ENCODE data around the gene SF3A1.

SF3A1 gene

DNA sequence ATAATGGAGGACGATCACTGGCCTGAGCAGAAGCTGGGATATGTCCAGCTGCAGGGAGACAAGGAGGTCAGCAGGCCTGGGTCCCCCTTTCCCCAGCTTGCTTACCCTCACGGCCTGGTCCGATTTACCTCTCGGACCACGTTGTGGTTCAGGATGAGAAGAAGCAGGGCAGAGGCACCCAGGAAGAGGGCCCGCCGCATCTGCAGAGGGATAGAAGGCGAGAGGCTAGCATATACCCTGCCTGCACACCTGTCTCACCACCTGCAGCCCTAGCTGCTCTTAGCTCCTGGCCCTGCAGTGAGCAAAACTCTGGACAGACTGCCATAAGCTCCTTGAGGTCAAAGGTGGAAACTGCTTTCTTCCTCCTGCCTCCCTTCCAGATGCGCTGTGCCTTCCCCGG is 29.2 kb upstream of the SF3A1 start:
- DNase-seq: no peak

GRCh38 chr22:30383061-30383460 is 26.4 kb upstream of the SF3A1 start:
- DNase-seq: no peak

- DNase-seq: no peak
These were observed 25.6 kb upstream of the SF3A1 start for GRCh38 chr22:30382340-30382739.

GRCh38 chr22:30381264-30381663 is 24.6 kb upstream of the SF3A1 start:
- DNase-seq: no peak

- DNase-seq: no peak
These were observed 23.3 kb upstream of the SF3A1 start for GRCh38 chr22:30380011-30380410.

DNA sequence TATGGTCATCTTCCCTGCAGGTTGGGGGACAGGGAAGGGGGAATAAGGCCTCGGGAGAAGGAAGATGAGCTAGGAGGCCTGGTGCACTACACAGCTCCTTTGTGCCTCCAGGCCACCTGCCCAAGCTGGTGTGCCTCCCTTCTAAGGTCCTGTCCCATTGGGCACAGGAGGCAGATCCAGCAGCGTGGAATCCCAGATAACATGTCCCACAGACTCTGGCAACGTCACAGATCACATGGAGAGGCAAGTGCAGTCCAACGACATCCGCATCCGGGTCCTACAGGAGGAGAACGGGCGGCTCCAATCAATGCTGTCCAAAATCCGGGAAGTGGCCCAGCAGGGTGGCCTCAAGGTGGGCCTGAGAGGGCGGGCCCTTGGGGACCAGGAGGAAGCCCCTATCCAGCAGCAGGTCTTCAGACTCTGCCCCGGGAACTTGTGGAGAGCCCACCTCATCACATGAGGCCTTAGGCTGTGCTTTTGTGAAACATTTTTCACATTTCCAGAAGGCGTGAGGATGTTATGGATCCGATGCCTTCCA is 18.7 kb upstream of the SF3A1 start:
- no peak for DNase-seq

DNA sequence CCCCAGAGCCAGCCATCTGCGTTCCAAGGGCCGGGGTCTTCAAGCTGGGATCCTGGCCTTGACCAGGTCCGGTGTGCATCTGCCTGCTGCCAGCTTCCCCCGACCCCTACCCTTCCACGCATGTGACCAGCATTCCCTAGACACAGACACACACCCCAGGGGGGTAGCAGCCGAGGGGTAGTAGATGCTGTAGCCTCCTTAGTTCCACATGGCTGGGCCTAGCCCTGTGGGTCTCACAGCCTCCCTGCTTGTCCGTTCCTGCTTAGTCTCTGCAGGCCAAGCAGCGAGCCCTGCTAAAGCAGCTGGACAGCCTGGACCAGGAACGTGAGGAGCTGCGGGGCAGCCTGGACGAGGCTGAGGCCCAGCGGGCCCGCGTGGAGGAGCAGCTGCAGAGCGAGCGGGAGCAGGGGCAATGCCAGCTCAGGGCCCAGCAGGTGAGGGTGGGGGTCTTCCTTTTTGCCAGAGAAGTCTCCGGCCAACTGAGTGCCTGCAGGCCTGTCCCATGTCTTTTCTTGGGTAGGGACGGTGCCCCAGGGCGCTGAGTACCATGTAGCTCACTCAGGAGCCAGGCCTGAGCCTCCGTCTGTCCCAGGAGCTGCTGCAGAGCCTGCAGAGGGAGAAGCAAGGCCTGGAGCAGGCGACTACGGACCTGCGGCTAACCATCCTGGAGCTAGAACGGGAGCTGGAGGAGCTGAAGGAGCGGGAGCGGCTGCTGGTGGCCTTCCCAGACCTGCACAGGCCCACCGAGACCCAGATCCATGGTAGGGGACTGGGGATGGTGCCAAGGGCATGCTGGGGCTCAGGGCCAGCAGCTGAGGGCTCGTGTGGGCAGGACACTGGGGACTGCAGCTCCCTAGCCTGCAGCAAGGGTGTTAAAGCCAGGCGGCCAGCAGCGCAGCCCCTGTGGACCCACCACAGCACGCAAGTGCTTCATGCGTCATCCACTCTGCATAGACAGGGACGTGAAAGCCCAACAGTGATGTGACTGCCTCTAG is 16.9 kb upstream of the SF3A1 start:
- no peak for DNase-seq

GRCh38 chr22:30372915-30373314 is 16.2 kb upstream of the SF3A1 start:
- DNase-seq: no peak

DNA sequence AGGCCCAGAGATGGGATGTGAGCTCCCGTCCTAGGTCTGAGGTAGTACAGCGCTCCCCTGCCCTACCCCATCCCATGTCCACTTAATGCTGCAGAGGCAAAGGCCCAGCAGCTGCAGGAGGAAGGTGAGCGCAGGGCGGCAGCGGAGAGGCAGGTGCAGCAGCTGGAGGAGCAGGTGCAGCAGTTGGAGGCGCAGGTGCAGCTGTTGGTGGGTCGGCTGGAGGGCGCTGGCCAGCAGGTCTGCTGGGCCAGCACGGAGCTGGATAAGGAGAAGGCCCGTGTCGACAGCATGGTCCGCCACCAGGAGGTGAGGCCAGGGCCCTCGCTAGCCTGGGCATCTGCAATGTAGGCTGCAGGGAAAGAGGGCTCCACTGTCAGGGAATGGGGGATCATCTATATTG is 15.3 kb upstream of the SF3A1 start:
- no peak for DNase-seq

DNA sequence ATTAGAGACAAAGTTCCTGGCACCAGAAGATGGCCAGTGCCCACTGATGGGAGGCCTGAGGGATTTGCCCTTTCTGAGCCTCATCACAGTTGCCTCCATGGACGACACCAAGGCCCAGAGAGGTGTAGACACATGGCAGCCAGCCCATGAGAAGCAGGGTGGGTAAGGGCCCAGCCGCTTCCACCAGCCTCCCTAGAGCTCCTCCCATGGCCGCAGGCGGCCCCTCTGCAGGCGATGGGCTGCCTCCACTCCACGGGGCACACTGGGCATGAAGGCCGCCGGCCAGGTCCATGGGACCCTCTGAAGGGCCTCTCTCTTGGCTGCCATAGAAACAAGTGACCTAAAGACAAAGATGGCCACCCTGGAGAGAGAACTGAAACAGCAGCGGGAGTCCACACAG is 14.6 kb upstream of the SF3A1 start:
- DNase-seq: no peak

GRCh38 chr22:30370641-30371230 is 14.0 kb upstream of the SF3A1 start:
- DNase-seq: no peak

DNA sequence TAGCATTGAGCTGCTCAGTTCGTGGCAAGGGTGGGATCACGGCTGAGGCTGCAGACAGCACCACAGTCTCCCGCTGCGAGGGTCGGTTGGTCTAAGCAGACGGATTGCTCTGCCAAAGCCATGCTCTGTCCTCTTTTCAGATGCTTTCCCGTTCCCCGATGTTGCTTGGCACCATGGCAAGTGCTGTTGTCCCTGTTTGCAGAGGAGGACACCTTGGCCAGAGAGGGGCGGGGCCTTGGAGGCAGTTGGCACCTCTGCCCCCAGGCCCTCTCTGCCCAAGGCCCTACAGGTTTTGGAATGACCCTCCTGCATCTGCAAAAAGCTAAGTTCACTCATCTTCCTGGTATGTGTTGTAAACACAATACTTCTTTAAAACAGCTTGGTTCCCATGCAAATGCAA is 11.7 kb upstream of the SF3A1 start:
- DNase-seq: no peak

DNA sequence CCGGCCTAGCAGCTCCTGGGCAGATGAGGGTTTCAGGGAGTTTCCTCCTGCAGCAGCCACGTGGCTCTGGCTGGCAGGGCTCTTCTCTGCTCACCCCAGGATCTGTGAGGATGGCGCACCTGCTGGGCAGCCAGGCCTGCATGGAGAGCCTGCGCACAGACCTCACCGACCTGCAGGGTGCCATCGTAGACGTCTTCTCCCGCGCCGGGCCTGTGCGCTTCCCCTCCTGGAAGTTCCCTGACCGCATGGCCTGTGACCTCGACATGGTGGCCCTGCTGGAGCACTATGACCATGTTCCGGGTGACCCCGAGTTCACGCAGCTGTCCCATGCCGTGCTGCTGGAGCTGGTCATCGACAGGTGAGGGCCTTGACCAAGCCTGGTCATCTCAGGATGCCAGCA is 9.2 kb upstream of the SF3A1 start:
- no peak for DNase-seq

DNA sequence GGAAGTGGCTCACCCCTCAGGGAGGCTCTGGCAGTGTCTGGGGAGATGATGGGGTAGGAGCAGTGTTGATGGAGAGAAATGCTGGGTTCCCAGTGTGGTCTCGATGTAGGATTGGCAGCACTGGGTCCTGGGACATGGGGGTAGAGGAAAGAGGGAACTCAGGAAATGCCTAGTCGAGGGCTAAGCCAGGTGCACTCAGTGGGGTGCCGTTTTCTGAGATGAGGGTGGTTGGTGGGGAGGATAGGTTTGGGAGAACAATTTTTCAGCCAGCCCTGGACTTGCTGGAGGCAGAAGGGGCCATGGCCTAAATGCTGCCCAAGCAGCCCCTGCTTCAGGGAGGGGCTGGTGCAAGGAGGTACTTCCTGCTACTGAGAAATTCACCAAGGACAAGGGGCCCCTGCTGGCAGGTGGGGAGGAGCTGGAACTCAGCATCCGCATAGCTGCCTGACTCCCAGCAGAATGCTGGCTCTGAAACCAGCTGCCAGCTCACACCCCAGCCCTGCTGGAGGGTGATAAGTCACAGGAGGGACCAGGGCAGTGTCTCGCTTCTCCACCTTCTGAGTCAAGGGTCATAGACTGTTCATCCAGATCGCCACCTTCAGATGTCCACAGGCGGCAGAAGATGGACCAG is 6.1 kb upstream of the SF3A1 start:
- no peak for DNase-seq

GRCh38 chr22:30361916-30362650 is 5.4 kb upstream of the SF3A1 start:
- no peak for DNase-seq

DNA sequence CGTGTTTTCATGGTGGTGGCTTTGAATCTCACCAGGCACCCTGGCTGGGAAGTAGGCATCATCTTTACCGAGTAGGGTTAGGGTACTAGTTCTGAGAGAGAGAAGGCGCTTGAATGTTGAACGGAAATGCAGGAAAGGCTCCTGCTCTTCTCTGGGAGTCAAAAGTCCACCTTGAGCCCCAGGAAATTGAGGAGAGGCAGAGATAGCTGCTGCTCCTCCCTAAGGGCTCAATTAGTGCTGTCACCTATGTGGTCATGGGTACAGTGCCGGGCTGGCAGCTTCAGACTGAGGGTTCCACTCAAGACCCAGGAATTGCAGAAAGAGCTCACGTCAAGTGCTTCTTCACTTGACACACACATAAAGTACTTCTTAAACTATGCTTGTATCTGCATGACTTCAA is 1.8 kb upstream of the SF3A1 start:
- DNase-seq: no peak

DNA sequence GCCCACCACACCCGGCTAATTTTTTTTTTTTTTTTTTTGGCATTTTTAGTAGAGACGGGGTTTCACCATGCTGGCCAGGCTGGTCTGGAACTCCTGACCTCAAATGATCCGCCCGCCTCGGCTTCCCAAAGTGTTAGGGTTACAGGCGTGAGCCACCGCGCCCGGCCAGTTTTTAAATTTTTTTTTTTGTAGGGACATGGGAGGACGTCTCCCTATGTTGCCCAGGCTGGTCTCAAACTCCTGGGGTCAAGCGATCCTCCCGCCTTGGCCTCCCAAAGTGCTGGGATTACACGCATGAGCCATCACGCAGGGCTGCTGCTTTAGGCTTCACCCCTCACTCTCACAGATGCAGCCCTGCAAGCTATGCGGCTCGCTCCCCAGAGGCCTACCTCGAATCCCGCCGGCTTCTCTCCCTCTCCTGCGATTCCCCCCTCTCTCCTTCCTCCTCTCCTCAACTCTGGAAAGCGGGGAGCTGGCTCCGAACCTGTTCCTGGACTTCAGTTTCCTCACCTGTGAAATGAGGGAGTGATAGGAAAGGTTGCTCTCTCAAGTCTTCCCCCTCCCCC is 1.0 kb upstream of the SF3A1 start:
- DNase-seq: no peak

GRCh38 chr22:30357236-30357570 is 509 bp upstream of the SF3A1 start:
- DNase-seq: no peak

GRCh38 chr22:30354644-30355043 is 2.0 kb downstream of the SF3A1 start:
- DNase-seq: no peak

- DNase-seq: no peak
These were observed 5.5 kb downstream of the SF3A1 start for GRCh38 chr22:30351226-30351625.

- DNase-seq: no peak
These were observed 7.9 kb downstream of the SF3A1 start for GRCh38 chr22:30348809-30349208.

GRCh38 chr22:30348404-30348803 is 8.3 kb downstream of the SF3A1 start:
- DNase-seq: no peak

Measured in activated CD4-positive, alpha-beta T cell treated with anti-CD3 and anti-CD28 coated beads for 1 hour (primary cell).